CD4-positive, alpha-beta T cell treated with Interleukin-1 beta for 1 hour (primary cell): ENCODE measurements around the gene VPS50.
A peak's percentile ranks its signal among the peaks of the same experiment; 100 is the strongest.
"Not testable (repeated sequence)": the region's sequence is repeated elsewhere in the genome, so short reads cannot be mapped to it uniquely, and the experiment has no call there.

Source experiments
- DNase-seq, 2 donors: peaks; one replicate each; pipeline ENCODE4 v3.0.0-alpha.2; 2020 to 2022

Gene VPS50

GRCh38 chr7:93342178-93342577 lies 110.0 kb downstream of the VPS50 start:
- DNase-seq = not testable (repeated sequence)

GRCh38 chr7:93350338-93350737 lies 118.2 kb downstream of the VPS50 start:
- no peak for DNase-seq

GRCh38 chr7:93352881-93353280 lies 120.7 kb downstream of the VPS50 start:
- no peak for DNase-seq

- no peak for DNase-seq
Observed at GRCh38 chr7:93354815-93355214, 122.6 kb downstream of the VPS50 start.

GRCh38 chr7:93359520-93360198 lies 127.5 kb downstream of the VPS50 start:
- no peak for DNase-seq

- DNase-seq = no peak
Observed at GRCh38 chr7:93361853-93362252, 129.7 kb downstream of the VPS50 start.

- no peak for DNase-seq
Observed at GRCh38 chr7:93364806-93365205, 132.6 kb downstream of the VPS50 start.

GRCh38 chr7:93365341-93365740 lies 133.2 kb downstream of the VPS50 start:
- no peak for DNase-seq

GRCh38 chr7:93366816-93367215 lies 134.7 kb downstream of the VPS50 start:
- DNase-seq = no peak

GRCh38 chr7:93367254-93367653 lies 135.1 kb downstream of the VPS50 start:
- no peak for DNase-seq

GRCh38 chr7:93370937-93371336 lies 138.8 kb downstream of the VPS50 start:
- DNase-seq = not testable (repeated sequence)

GRCh38 chr7:93373537-93373936 lies 141.4 kb downstream of the VPS50 start:
- DNase-seq = no peak

GRCh38 chr7:93374345-93374940 lies 142.3 kb downstream of the VPS50 start:
- DNase-seq = peak in 1 of 2 donors; percentile 17

- DNase-seq = no peak
Observed at GRCh38 chr7:93375603-93376002, 143.4 kb downstream of the VPS50 start.

- DNase-seq = no peak
Observed at GRCh38 chr7:93378131-93378760, 146.1 kb downstream of the VPS50 start.

GRCh38 chr7:93382362-93382761 lies 150.2 kb downstream of the VPS50 start:
- no peak for DNase-seq

GRCh38 chr7:93390660-93391059 lies 158.5 kb downstream of the VPS50 start:
- DNase-seq = no peak

- no peak for DNase-seq
Observed at GRCh38 chr7:93392984-93393383, 160.8 kb downstream of the VPS50 start.

GRCh38 chr7:93399642-93400041 lies 167.5 kb downstream of the VPS50 start:
- no peak for DNase-seq

- no peak for DNase-seq
Observed at GRCh38 chr7:93402944-93403343, 170.8 kb downstream of the VPS50 start.

- DNase-seq = no peak
Observed at GRCh38 chr7:93407239-93407638, 175.1 kb downstream of the VPS50 start.

GRCh38 chr7:93409324-93409723 lies 177.2 kb downstream of the VPS50 start:
- DNase-seq = no peak
